Lower leg skin (tissue), 4 donors: ENCODE results near the gene DZANK1. TPM values are rescaled to one million over a fixed set of nuclear protein-coding genes. Genes with fewer than 3 reads are reported as not detected.

ENCODE experiments used
- DNase-seq, 2 donors: peaks; one replicate each; pipeline ENCODE4 v3.0.0-alpha.2; 2019; ENCODE audit warnings: low spot score in 2 of 2
- H3K4me3 ChIP-seq: fragments of 200-600 bp; sonication (generic); 2 replicates; pipeline ENCODE4 v1.5.1; 2017; ENCODE audit warnings: mild to moderate bottlenecking, low read depth; ENCODE audit not compliant: poor library complexity, severe bottlenecking
- CTCF ChIP-seq, 3 donors: fragments of 450-650 bp; IDR thresholded peaks; one replicate each; pipeline ENCODE4 v1.5.1; 2016; ENCODE audit warnings: antibody characterized with exemption in 3 of 3, mild to moderate bottlenecking in 3 of 3, moderate library complexity in 2 of 3
- POLR2A ChIP-seq, 2 donors: fragments of 450-650 bp; IDR thresholded peaks; one replicate each; pipeline ENCODE4 v1.6.1; 2016 to 2017; ENCODE audit warnings: antibody characterized with exemption in 2 of 2, mild to moderate bottlenecking in 1 of 2, moderate library complexity in 1 of 2
- WGBS, 2 donors: methylation state at CpG; one replicate each; pipeline ENCODE4 v1.1.5; 2018; 5-methylcytosine and 5-hydroxymethylcytosine counted together
- intact Hi-C: fragments of 100-400 bp; cut with DNase I; formaldehyde crosslinking; loops from one replicate; pipeline ENCODE4 v1.15.0; 2023; ENCODE audit warnings: low total_unique reads
- total RNA-seq, 4 donors: library from RNA; depleted of rRNA; stranded (reverse); fragments of >200 nt; gene quantifications; one replicate each; pipeline ENCODE4 v1.1.0, GENCODE V29; 2016

DZANK1 gene
- total RNA-seq, 4 donors from 2014 or later, result 0.53 to 6.1 (median 4.3) TPM

- WGBS, 2 donors, result 80 to 81% methylated on average over 5 of the region's 5 CpGs
- DNase-seq, result no peak
- H3K4me3 ChIP-seq, result no peak overlapping the region
- TF ChIP-seq CTCF (IDR thresholded peaks at IDR 0.05) (no peak), POLR2A (IDR thresholded peaks at IDR 0.05) (no peak)
- intact Hi-C loops, result no loop called here
Measured at GRCh38 chr20:18416486-18416885, 50.3 kb downstream of the DZANK1 start.

- intact Hi-C loops, result no loop called here
- 60 to 64% methylated on average over 5 of the region's 5 CpGs for WGBS, 2 donors
- no peak overlapping the region for H3K4me3 ChIP-seq
- no peak for TF ChIP-seq POLR2A (IDR thresholded peaks at IDR 0.05)
- no peak for TF ChIP-seq CTCF (IDR thresholded peaks at IDR 0.05)
- no peak for DNase-seq
Measured at GRCh38 chr20:18414140-18414539, 52.7 kb downstream of the DZANK1 start.

- intact Hi-C loops, result no loop called here
- no peak overlapping the region for H3K4me3 ChIP-seq
- 75 to 79% methylated on average over 6 of the region's 6 CpGs for WGBS, 2 donors
- TF ChIP-seq CTCF (IDR thresholded peaks at IDR 0.05) (no peak), POLR2A (IDR thresholded peaks at IDR 0.05) (no peak)
- DNase-seq, result no peak
Measured at GRCh38 chr20:18412221-18412901, 54.5 kb downstream of the DZANK1 start.

GRCh38 chr20:18405826-18406225, 61.0 kb downstream of the DZANK1 start:
- no peak for DNase-seq
- intact Hi-C loops, result no loop called here
- TF ChIP-seq CTCF (IDR thresholded peaks at IDR 0.05), result no peak
- TF ChIP-seq POLR2A (IDR thresholded peaks at IDR 0.05), result no peak
- H3K4me3 ChIP-seq, result no peak overlapping the region
- WGBS, 2 donors, result 86 to 92% methylated on average over 8 of the region's 8 CpGs

GRCh38 chr20:18404172-18404571, 62.7 kb downstream of the DZANK1 start:
- H3K4me3 ChIP-seq, result no peak overlapping the region
- DNase-seq, result no peak
- no peak for TF ChIP-seq POLR2A (IDR thresholded peaks at IDR 0.05)
- no peak for TF ChIP-seq CTCF (IDR thresholded peaks at IDR 0.05)
- 62 to 75% methylated on average over 2 of the region's 2 CpGs for WGBS, 2 donors
- intact Hi-C loops, result no loop called here

- H3K4me3 ChIP-seq, result no peak overlapping the region
- TF ChIP-seq POLR2A (IDR thresholded peaks at IDR 0.05) (no peak), CTCF (IDR thresholded peaks at IDR 0.05) (no peak)
- DNase-seq, result no peak
- intact Hi-C loops, result no loop called here
Measured at GRCh38 chr20:18403269-18403668, 63.6 kb downstream of the DZANK1 start.
